ENCODE results near the gene CPZ. TPM values are rescaled to one million over a fixed set of nuclear protein-coding genes. Genes with fewer than 3 reads are reported as not detected.

Gene CPZ
- total RNA-seq, 1 donor from 2014 or later = 0.86 TPM

- no peak overlapping the region for H3K4me3 ChIP-seq (ENCODE audit: low read depth, low read length)
- no peak for DNase-seq (ENCODE audit: low read depth)
- TF ChIP-seq CTCF (conservative IDR thresholded peaks at IDR 0.05; ENCODE audit: low read depth, low read length) = no peak
These were observed 3.2 kb upstream of the CPZ start for GRCh38 chr4:8589336-8589735.

- no peak overlapping the region for H3K4me3 ChIP-seq (ENCODE audit: low read depth, low read length)
- DNase-seq (ENCODE audit: low read depth) = no peak
- no peak for TF ChIP-seq CTCF (conservative IDR thresholded peaks at IDR 0.05; ENCODE audit: low read depth, low read length)
These were observed 2.6 kb upstream of the CPZ start for GRCh38 chr4:8589823-8590545.

GRCh38 chr4:8590546-8590880, 2.1 kb upstream of the CPZ start:
- no peak for DNase-seq (ENCODE audit: low read depth)
- TF ChIP-seq CTCF (conservative IDR thresholded peaks at IDR 0.05; ENCODE audit: low read depth, low read length) = no peak
- H3K4me3 ChIP-seq (ENCODE audit: low read depth, low read length) = no peak overlapping the region

- no peak for DNase-seq (ENCODE audit: low read depth)
- H3K4me3 ChIP-seq (ENCODE audit: low read depth, low read length) = no peak overlapping the region
- no peak for TF ChIP-seq CTCF (conservative IDR thresholded peaks at IDR 0.05; ENCODE audit: low read depth, low read length)
These were observed 1.5 kb upstream of the CPZ start for GRCh38 chr4:8591114-8591513.

- no peak for DNase-seq (ENCODE audit: low read depth)
- TF ChIP-seq CTCF (conservative IDR thresholded peaks at IDR 0.05; ENCODE audit: low read depth, low read length) = no peak
- no peak overlapping the region for H3K4me3 ChIP-seq (ENCODE audit: low read depth, low read length)
These were observed 769 bp upstream of the CPZ start for GRCh38 chr4:8591626-8592365.

- TF ChIP-seq CTCF (conservative IDR thresholded peaks at IDR 0.05; ENCODE audit: low read depth, low read length) = no peak
- DNase-seq (ENCODE audit: low read depth) = no peak
- H3K4me3 ChIP-seq (ENCODE audit: low read depth, low read length) = no peak overlapping the region
These were observed 915 bp downstream of the CPZ start for GRCh38 chr4:8593264-8594096.
